ENCODE data around the gene KRT27. TPM values are rescaled to one million over a fixed set of nuclear protein-coding genes. Genes with fewer than 3 reads are reported as not detected.

KRT27 gene
- total RNA-seq, 2 experiments from 2014 or later, result not detected

GRCh38 chr17:40734018-40734417 is 48.3 kb downstream of the KRT27 start:
- Mint-ChIP-seq H3K4me1 (ENCODE audit: low read depth) (no peaks in the 10 kb centered on the region), H3K27me3 (ENCODE audit: low read depth) (peaks cover 6% of the 10 kb centered on the region), H3K9me3 (no peaks in the 10 kb centered on the region), H3K27ac (no peak overlapping the region), H3K36me3 (ENCODE audit: low read depth) (no peaks in the 10 kb centered on the region), H3K4me3 (no peak overlapping the region)
- no peak for DNase-seq
- CTCF ChIA-PET, result interaction anchor here (0.6 kb wide), 1 partner anchor 474 kb away, joined by 4 read pairs; no protein-coding TSS in a partner anchor
- intact Hi-C loops (cut with micrococcal nuclease), result no loop called here

- Mint-ChIP-seq H3K27me3 (ENCODE audit: low read depth) (peaks cover 6% of the 10 kb centered on the region), H3K36me3 (ENCODE audit: low read depth) (no peaks in the 10 kb centered on the region), H3K27ac (no peak overlapping the region), H3K4me1 (ENCODE audit: low read depth) (peaks cover 2% of the 10 kb centered on the region), H3K4me3 (no peak overlapping the region), H3K9me3 (no peaks in the 10 kb centered on the region)
- CTCF ChIA-PET, result interaction anchor here (1.0 kb wide), 1 partner anchor 9 kb away, joined by 3 read pairs; no protein-coding TSS in a partner anchor
- intact Hi-C loops (cut with micrococcal nuclease), result no loop called here
- no peak for DNase-seq
These were observed 51.4 kb downstream of the KRT27 start for GRCh38 chr17:40730970-40731369.

GRCh38 chr17:40727447-40728231 is 54.7 kb downstream of the KRT27 start:
- CTCF ChIA-PET, result interaction anchor here (0.7 to 1.1 kb wide), 3 partner anchors 9 to 112 kb away, joined by 4 to 6 read pairs (median 6); no protein-coding TSS in a partner anchor
- peaks cover 2% of the 10 kb centered on the region for H3K4me1 Mint-ChIP-seq (ENCODE audit: low read depth)
- intact Hi-C loops (cut with micrococcal nuclease), result loop anchor here (1.0 kb wide), 1 partner anchor 107 kb away; no protein-coding TSS in a partner anchor
- DNase-seq, result no peak
- no peak overlapping the region for H3K27ac Mint-ChIP-seq
- H3K36me3 Mint-ChIP-seq (ENCODE audit: low read depth), result no peaks in the 10 kb centered on the region
- no peaks in the 10 kb centered on the region for H3K9me3 Mint-ChIP-seq
- H3K27me3 Mint-ChIP-seq (ENCODE audit: low read depth), result peaks cover 8% of the 10 kb centered on the region
- no peak overlapping the region for H3K4me3 Mint-ChIP-seq

GRCh38 chr17:40726919-40727318 is 55.4 kb downstream of the KRT27 start:
- intact Hi-C loops (cut with micrococcal nuclease), result loop anchor here (1.0 kb wide), 1 partner anchor 107 kb away; no protein-coding TSS in a partner anchor
- no peak overlapping the region for H3K27ac Mint-ChIP-seq
- no peaks in the 10 kb centered on the region for H3K9me3 Mint-ChIP-seq
- H3K4me3 Mint-ChIP-seq, result no peak overlapping the region
- H3K36me3 Mint-ChIP-seq (ENCODE audit: low read depth), result no peaks in the 10 kb centered on the region
- CTCF ChIA-PET, result interaction anchor here (1.1 kb wide), 2 partner anchors 10 to 111 kb away, joined by 4 to 6 read pairs; no protein-coding TSS in a partner anchor
- DNase-seq, result no peak
- peaks cover 8% of the 10 kb centered on the region for H3K27me3 Mint-ChIP-seq (ENCODE audit: low read depth)
- H3K4me1 Mint-ChIP-seq (ENCODE audit: low read depth), result peaks cover 2% of the 10 kb centered on the region

Other genes with a start within 250 kb of the KRT27 start
- 100 to 1,000 TPM; 150 to 156 TPM for gene CCR7, start 217.1 kb downstream of the KRT27 start, total RNA-seq
- 100 to 1,000 TPM; 102 to 112 TPM for gene SMARCE1, start 134.7 kb downstream of the KRT27 start, total RNA-seq
- not detected for gene KRT222, start 117.4 kb downstream of the KRT27 start, total RNA-seq
- gene KRT24, start 78.8 kb downstream of the KRT27 start, total RNA-seq, result not detected
- not detected for gene KRT25, start 27.2 kb downstream of the KRT27 start, total RNA-seq
- not detected for gene KRT26, start 10.3 kb downstream of the KRT27 start, total RNA-seq
- not detected for gene KRT28, start 17.4 kb upstream of the KRT27 start, total RNA-seq
- 10 to 100 TPM; 32.5 to 34.7 TPM for gene KRT10, start 40.1 kb upstream of the KRT27 start, total RNA-seq
- not detected for gene KRT12, start 84.7 kb upstream of the KRT27 start, total RNA-seq
- gene KRT20, start 102.7 kb upstream of the KRT27 start, total RNA-seq, result not detected
- not detected for gene KRT23, start 155.1 kb upstream of the KRT27 start, total RNA-seq
- not detected for gene KRT39, start 184.4 kb upstream of the KRT27 start, total RNA-seq
- gene KRT40, start 201.8 kb upstream of the KRT27 start, total RNA-seq, result not detected
- not detected for gene KRTAP3-3, start 211.6 kb upstream of the KRT27 start, total RNA-seq
- not detected for gene KRTAP3-2, start 217.4 kb upstream of the KRT27 start, total RNA-seq
- gene KRTAP3-1, start 226.6 kb upstream of the KRT27 start, total RNA-seq, result not detected
- not detected for gene KRTAP1-5, start 244.7 kb upstream of the KRT27 start, total RNA-seq
- gene KRTAP1-4, start 247.6 kb upstream of the KRT27 start, total RNA-seq, result not detected

Data from activated naive CD4-positive, alpha-beta T cell treated with anti-CD3 and anti-CD28 coated beads for 36 hours (primary cell).